HUES48 (cell line): ENCODE measurements around the gene OPRM1.
"Not testable (repeated sequence)": the region's sequence is repeated elsewhere in the genome, so short reads cannot be mapped to it uniquely, and the experiment has no call there.

Experiments used
- H3K27ac ChIP-seq: one replicate; pipeline ENCODE4 v1.7.0; 2013; ENCODE audit warnings: low read depth, low read length, inconsistent platforms
- H3K27me3 ChIP-seq: 2 replicates; pipeline ENCODE4 v1.6.1; 2013; ENCODE audit warnings: mild to moderate bottlenecking, low read length; ENCODE audit not compliant: control insufficient read depth, insufficient read depth
- H3K36me3 ChIP-seq: 2 replicates; pipeline ENCODE4 v1.6.1; 2013; ENCODE audit warnings: low read length; ENCODE audit not compliant: control insufficient read depth, insufficient read depth
- H3K4me1 ChIP-seq: 2 replicates; pipeline ENCODE4 v1.6.1; 2013; ENCODE audit warnings: mild to moderate bottlenecking, low read length; ENCODE audit not compliant: control insufficient read depth, insufficient read depth
- H3K4me3 ChIP-seq: 2 replicates; pipeline ENCODE4 v1.5.1; 2013; ENCODE audit warnings: mild to moderate bottlenecking, low read depth, low read length
- H3K9ac ChIP-seq: 2 replicates; pipeline ENCODE4 v1.6.1; 2013; ENCODE audit warnings: mild to moderate bottlenecking, low read depth, low read length, moderate library complexity
- H3K9me3 ChIP-seq: 2 replicates; pipeline ENCODE4 v1.6.1; 2013; ENCODE audit warnings: low read length; ENCODE audit not compliant: control insufficient read depth, insufficient read depth

The OPRM1 gene

GRCh38 chr6:154167126-154167525 lies 128.1 kb downstream of the OPRM1 start:
- Histone ChIP-seq H3K9me3 (no peaks in the 10 kb centered on the region), H3K27ac (no peak overlapping the region), H3K4me3 (no peak overlapping the region), H3K36me3 (no peaks in the 10 kb centered on the region), H3K4me1 (no peaks in the 10 kb centered on the region), H3K9ac (no peak overlapping the region), H3K27me3 (no peaks in the 10 kb centered on the region)

GRCh38 chr6:154169193-154169847 lies 130.3 kb downstream of the OPRM1 start:
- Histone ChIP-seq H3K27ac (no peak overlapping the region), H3K27me3 (no peaks in the 10 kb centered on the region), H3K9me3 (0 out of 2 replicates have a peak, but pooled peaks cover 3% of the 10 kb centered on the region), H3K36me3 (no peaks in the 10 kb centered on the region), H3K4me1 (no peaks in the 10 kb centered on the region), H3K4me3 (no peak overlapping the region), H3K9ac (no peak overlapping the region)

GRCh38 chr6:154170106-154170505 lies 131.1 kb downstream of the OPRM1 start:
- Histone ChIP-seq H3K9ac (no peak overlapping the region), H3K9me3 (0 out of 2 replicates have a peak, but pooled peaks cover 3% of the 10 kb centered on the region)

GRCh38 chr6:154172393-154172792 lies 133.4 kb downstream of the OPRM1 start:
- H3K27me3 ChIP-seq, H3K9ac ChIP-seq, H3K4me3 ChIP-seq, H3K9me3 ChIP-seq, H3K27ac ChIP-seq, H3K36me3 ChIP-seq, H3K4me1 ChIP-seq: not testable (repeated sequence)

More at GRCh38 chr6:154170106-154170505, 131.1 kb downstream of the OPRM1 start:
- H3K27ac ChIP-seq = no peak overlapping the region
- no peaks in the 10 kb centered on the region for H3K27me3 ChIP-seq
- no peaks in the 10 kb centered on the region for H3K36me3 ChIP-seq
- no peak overlapping the region for H3K4me3 ChIP-seq
- H3K4me1 ChIP-seq = no peaks in the 10 kb centered on the region

- H3K36me3 ChIP-seq = no peaks in the 10 kb centered on the region
- H3K4me3 ChIP-seq = no peak overlapping the region
- H3K27me3 ChIP-seq = no peaks in the 10 kb centered on the region
- H3K9ac ChIP-seq = no peak overlapping the region
- H3K27ac ChIP-seq = no peak overlapping the region
- no peaks in the 10 kb centered on the region for H3K4me1 ChIP-seq
- H3K9me3 ChIP-seq = no peaks in the 10 kb centered on the region
These were observed 140.4 kb downstream of the OPRM1 start for GRCh38 chr6:154179434-154179833.

GRCh38 chr6:154187203-154187602 lies 148.2 kb downstream of the OPRM1 start:
- no peak overlapping the region for H3K9ac ChIP-seq
- H3K27ac ChIP-seq = no peak overlapping the region
- no peaks in the 10 kb centered on the region for H3K36me3 ChIP-seq
- no peaks in the 10 kb centered on the region for H3K9me3 ChIP-seq
- no peak overlapping the region for H3K4me3 ChIP-seq
- no peaks in the 10 kb centered on the region for H3K4me1 ChIP-seq
- no peaks in the 10 kb centered on the region for H3K27me3 ChIP-seq

- H3K4me1 ChIP-seq = no peaks in the 10 kb centered on the region
- H3K36me3 ChIP-seq = no peaks in the 10 kb centered on the region
- no peaks in the 10 kb centered on the region for H3K27me3 ChIP-seq
- H3K27ac ChIP-seq = no peak overlapping the region
- no peak overlapping the region for H3K9ac ChIP-seq
- no peak overlapping the region for H3K4me3 ChIP-seq
- no peaks in the 10 kb centered on the region for H3K9me3 ChIP-seq
These were observed 148.7 kb downstream of the OPRM1 start for GRCh38 chr6:154187714-154188113.

GRCh38 chr6:154196333-154196885 lies 157.4 kb downstream of the OPRM1 start:
- Histone ChIP-seq H3K36me3 (no peaks in the 10 kb centered on the region), H3K4me1 (no peaks in the 10 kb centered on the region), H3K4me3 (no peak overlapping the region), H3K9ac (no peak overlapping the region), H3K9me3 (no peaks in the 10 kb centered on the region), H3K27me3 (no peaks in the 10 kb centered on the region), H3K27ac (no peak overlapping the region)

GRCh38 chr6:154197196-154197860 lies 158.3 kb downstream of the OPRM1 start:
- no peaks in the 10 kb centered on the region for H3K27me3 ChIP-seq
- no peak overlapping the region for H3K4me3 ChIP-seq
- H3K27ac ChIP-seq = no peak overlapping the region
- no peaks in the 10 kb centered on the region for H3K9me3 ChIP-seq
- no peaks in the 10 kb centered on the region for H3K36me3 ChIP-seq
- no peak overlapping the region for H3K9ac ChIP-seq
- H3K4me1 ChIP-seq = no peaks in the 10 kb centered on the region

- not testable (repeated sequence) for H3K9ac ChIP-seq, H3K4me1 ChIP-seq, H3K9me3 ChIP-seq, H3K27ac ChIP-seq, H3K27me3 ChIP-seq, H3K36me3 ChIP-seq, H3K4me3 ChIP-seq
These were observed 162.6 kb downstream of the OPRM1 start for GRCh38 chr6:154201688-154202087.

- Histone ChIP-seq H3K9ac (no peak overlapping the region), H3K4me1 (no peaks in the 10 kb centered on the region), H3K4me3 (no peak overlapping the region), H3K9me3 (no peaks in the 10 kb centered on the region), H3K36me3 (no peaks in the 10 kb centered on the region), H3K27ac (no peak overlapping the region), H3K27me3 (no peaks in the 10 kb centered on the region)
These were observed 163.3 kb downstream of the OPRM1 start for GRCh38 chr6:154202339-154202738.
